Heart left ventricle (tissue), 16 donors: ENCODE data around the gene SNRPA. TPM values are rescaled to one million over a fixed set of nuclear protein-coding genes. Genes with fewer than 3 reads are reported as not detected.
A peak's percentile ranks its signal among the peaks of the same experiment; 100 is the strongest.
"Not testable (repeated sequence)": the region's sequence is repeated elsewhere in the genome, so short reads cannot be mapped to it uniquely, and the experiment has no call there.

ENCODE experiments used
- ATAC-seq, 4 donors: fragments of 200-7000 bp; cut with Tn5 transposase; one replicate each; pipeline ENCODE4 v1.9.1; 2020 to 2022; ENCODE audit warnings: moderate library complexity in 4 of 4, mild to moderate bottlenecking in 3 of 4, moderate number of reproducible peaks in 1 of 4
- DNase-seq, 5 donors: peaks; one replicate each; pipeline ENCODE4 v3.0.0-alpha.2; 2020
- H3K27ac ChIP-seq, 12 donors: fragments of 200-600 bp; sonication (generic) in 4 of 12; one replicate each; pipeline versions ENCODE4 v1.5.0 to v1.8.0; 2016 to 2022; ENCODE audit warnings: mild to moderate bottlenecking in 2 of 12
- H3K27me3 ChIP-seq, 9 donors: fragments of 200-600 bp; sonication (generic) in 2 of 9; one replicate each; pipeline versions ENCODE4 v1.5.1 to v1.8.0; 2016 to 2022; ENCODE audit warnings: mild to moderate bottlenecking in 3 of 9
- H3K36me3 ChIP-seq, 9 donors: fragments of 200-600 bp; sonication (generic) in 2 of 9; one replicate each; pipeline versions ENCODE4 v1.5.0 to v1.8.0; 2018 to 2022; ENCODE audit warnings: mild to moderate bottlenecking in 2 of 9
- H3K4me1 ChIP-seq, 12 donors: fragments of 200-600 bp; sonication (generic) in 4 of 12; one replicate each; pipeline versions ENCODE4 v1.5.0 to v1.8.0; 2016 to 2022; ENCODE audit warnings: mild to moderate bottlenecking in 3 of 12
- H3K4me3 ChIP-seq, 12 donors: fragments of 200-600 bp; sonication (generic) in 4 of 12; one replicate each; pipeline versions ENCODE4 v1.5.0 to v1.8.0; 2017 to 2022; ENCODE audit warnings: mild to moderate bottlenecking in 9 of 12, moderate library complexity in 4 of 12
- H3K9me3 ChIP-seq, 12 donors: fragments of 200-600 bp; sonication (generic) in 4 of 12; one replicate each; pipeline versions ENCODE4 v1.5.0 to v1.8.0; 2016 to 2022; ENCODE audit warnings: mild to moderate bottlenecking in 1 of 12
- POLR2A ChIP-seq, 2 donors: fragments of 450-650 bp; IDR thresholded peaks; one replicate each; pipeline ENCODE4 v1.6.1; 2017; ENCODE audit warnings: antibody characterized with exemption in 2 of 2, mild to moderate bottlenecking in 2 of 2, moderate library complexity in 2 of 2
- WGBS, 4 donors: extraction: QIAGEN DNeasy Blood & Tissue Kit in 2 of 4; methylation state at CpG; one replicate each; pipeline versions ENCODE4 v1.1.5 to v1.1.7; 2013 to 2018; 5-methylcytosine and 5-hydroxymethylcytosine counted together
- intact Hi-C, 10 donors: fragments of 100-400 bp; cut with DNase I; formaldehyde crosslinking; loops; one replicate each; pipeline versions ENCODE4 v1.11.1 to v1.14.2; 2022
- polyA plus RNA-seq, 2 donors: library from polyadenylated mRNA; stranded (reverse); fragments of 200-250 nt; gene quantifications; one replicate each; pipeline ENCODE4 v1.2.3, GENCODE V29; 2013
- total RNA-seq, 9 donors: library from RNA; depleted of rRNA in 2 of 9; stranded (reverse); fragments of >200 nt in 2 of 9; fragmentation: NEBNext Ultra II Directional in 3 of 9; extraction: Animal tissue kit (Norgen Biotek cat#: 25700) in 3 of 9; gene quantifications; one replicate each; pipeline versions ENCODE4 v1.1.0 to v1.2.4, GENCODE V29; 2016 to 2023
- TF ChIP-seq, protein P1 (sequence below), 12 donors: fragments of 200-600 bp; sonication (generic) in 4 of 12; IDR thresholded peaks; one replicate each; pipeline versions ENCODE4 v1.5.0 to v1.8.0; 2018 to 2022; ENCODE audit warnings: antibody characterized with exemption in 12 of 12, mild to moderate bottlenecking in 5 of 12
- donor health status: ischemic (EF 13 %, LVEDD 7.1; RV severe dilation, severe dysfunction).
- donor health status: healthy with polysubstance abuse.
- donor health status: DM: no; HTN: yes; CAD: no.
- donor health status: DM: no; HTN: no; CAD: no.
- donor health status: ischemic (EF 25% LVEDD 6.9; RV normal size, moderate dysfunction).
- donor health status: ischemic (EF 25% LVEDD 5.7; RV mildly dilated, moderate dysfunction).
- donor health status: healthy.
- donor health status: DM: yes; HTN: yes; CAD: no.
- donor health status: ischemic (EF 35%, LVEDD 5.7; RV mildly dilated, moderate dysfunction).
- donor health status: nonischemic (EF 11% LVEDD 7.7; RV severe dilation, severe dysfunction).
- donor health status: DM: yes; HTN: yes; CAD: no.
- donor health status: PGD.
- donor health status: ischemic (EF 29% LVEDD 5.4; RV normal size, mild dysfunction).
- donor health status: nonischemic (EF 23%, LVEDD 6.1; RV moderate dilation, normal function).

SNRPA gene
- total and polyA plus RNA-seq, 11 donors = 22.5 to 50.2 (median 31.6) TPM

DNA sequence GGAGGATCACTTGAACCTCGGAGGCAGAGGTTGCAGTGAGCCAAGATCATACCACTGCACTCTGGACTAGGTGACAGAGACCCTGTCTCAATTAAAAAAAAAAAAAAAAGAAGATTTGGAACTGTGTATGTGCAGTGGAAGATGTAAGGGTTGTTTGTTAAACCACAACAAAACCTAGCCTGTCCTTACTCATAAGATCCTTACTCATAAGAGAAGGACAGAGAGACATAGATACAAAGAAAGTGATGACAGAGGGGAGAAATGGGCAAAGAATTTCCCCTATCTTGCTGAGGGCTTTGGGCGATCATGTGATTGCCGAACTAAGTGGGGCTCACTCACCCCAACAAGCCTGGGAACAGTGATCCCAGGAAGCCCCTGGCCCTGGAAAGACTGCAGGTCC, 26.1 kb upstream of the SNRPA start:
- Histone ChIP-seq H3K4me3 (no peak overlapping the region), H3K27me3 (no peaks in the 10 kb centered on the region), H3K27ac (no peak overlapping the region), H3K9me3 (peaks cover 0 to 3% (median 0%) of the 10 kb centered on the region in 12 donors), H3K4me1 (peaks cover 6 to 37% (median 26%) of the 10 kb centered on the region in 12 donors), H3K36me3 (peaks cover 4 to 70% (median 63%) of the 10 kb centered on the region in 9 donors)
- intact Hi-C loops = no loop called here
- 93 to 96% (median 95%) methylated on average over 3 of the region's 3 CpGs for WGBS, 4 donors
- DNase-seq (peak in 1 of 5 donors; percentile 26), ATAC-seq (no peak)
- no peak for TF ChIP-seq POLR2A (IDR thresholded peaks at IDR 0.05)
- TF ChIP-seq, protein P1, sequence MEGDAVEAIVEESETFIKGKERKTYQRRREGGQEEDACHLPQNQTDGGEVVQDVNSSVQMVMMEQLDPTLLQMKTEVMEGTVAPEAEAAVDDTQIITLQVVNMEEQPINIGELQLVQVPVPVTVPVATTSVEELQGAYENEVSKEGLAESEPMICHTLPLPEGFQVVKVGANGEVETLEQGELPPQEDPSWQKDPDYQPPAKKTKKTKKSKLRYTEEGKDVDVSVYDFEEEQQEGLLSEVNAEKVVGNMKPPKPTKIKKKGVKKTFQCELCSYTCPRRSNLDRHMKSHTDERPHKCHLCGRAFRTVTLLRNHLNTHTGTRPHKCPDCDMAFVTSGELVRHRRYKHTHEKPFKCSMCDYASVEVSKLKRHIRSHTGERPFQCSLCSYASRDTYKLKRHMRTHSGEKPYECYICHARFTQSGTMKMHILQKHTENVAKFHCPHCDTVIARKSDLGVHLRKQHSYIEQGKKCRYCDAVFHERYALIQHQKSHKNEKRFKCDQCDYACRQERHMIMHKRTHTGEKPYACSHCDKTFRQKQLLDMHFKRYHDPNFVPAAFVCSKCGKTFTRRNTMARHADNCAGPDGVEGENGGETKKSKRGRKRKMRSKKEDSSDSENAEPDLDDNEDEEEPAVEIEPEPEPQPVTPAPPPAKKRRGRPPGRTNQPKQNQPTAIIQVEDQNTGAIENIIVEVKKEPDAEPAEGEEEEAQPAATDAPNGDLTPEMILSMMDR (IDR thresholded peaks at IDR 0.05) = no peak

DNA sequence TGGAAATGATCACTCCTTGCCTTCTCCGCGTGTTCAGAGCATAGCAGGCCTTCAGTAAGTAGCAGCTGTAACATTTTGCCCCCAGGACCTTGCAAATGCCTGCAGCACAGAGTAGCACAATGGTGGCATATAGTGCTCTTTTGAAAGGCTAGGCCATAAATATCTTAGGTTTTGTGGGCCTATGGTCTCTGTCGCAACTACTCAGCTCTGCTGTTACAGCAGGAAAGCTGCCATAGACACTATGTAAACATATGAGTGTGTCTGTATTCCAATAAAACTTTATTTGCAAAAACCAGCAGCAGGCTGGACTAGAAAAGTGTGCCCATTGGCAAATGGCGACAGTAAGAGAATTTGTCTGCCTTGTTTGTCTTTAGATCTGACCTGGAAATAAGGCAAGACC, 24.7 kb upstream of the SNRPA start:
- WGBS, 4 donors = 92 to 99% (median 98%) methylated on average over 4 of the region's 4 CpGs
- peaks cover 4 to 23% (median 12%) of the 10 kb centered on the region in 12 donors for H3K4me1 ChIP-seq
- H3K27ac ChIP-seq = no peak overlapping the region
- no peak for DNase-seq
- intact Hi-C loops = no loop called here
- H3K9me3 ChIP-seq = peaks cover 0 to 3% (median 0%) of the 10 kb centered on the region in 12 donors
- H3K4me3 ChIP-seq = no peak overlapping the region
- TF ChIP-seq, protein P1 (IDR thresholded peaks at IDR 0.05) = no peak
- TF ChIP-seq POLR2A (IDR thresholded peaks at IDR 0.05) = no peak
- no peaks in the 10 kb centered on the region for H3K27me3 ChIP-seq
- no peak for ATAC-seq
- H3K36me3 ChIP-seq = peaks cover 4 to 84% (median 77%) of the 10 kb centered on the region in 9 donors

DNA sequence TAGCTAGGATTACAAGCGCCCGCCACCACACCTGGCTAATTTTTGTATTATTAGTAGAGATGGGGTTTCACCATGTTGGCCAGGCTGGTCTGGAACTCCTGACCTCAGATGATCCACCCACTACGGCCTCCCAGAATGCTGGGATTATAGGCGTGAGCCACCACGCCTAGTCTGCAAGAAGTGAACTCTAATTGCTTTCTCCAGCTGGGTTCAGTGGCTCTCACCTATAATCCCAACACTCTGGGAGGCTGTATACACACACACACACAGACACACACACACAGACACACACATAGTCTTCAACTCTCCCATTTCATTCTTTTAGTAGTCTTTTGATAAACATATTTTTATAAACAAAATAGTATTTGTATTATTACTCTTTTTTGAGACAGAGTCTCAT, 20.9 kb upstream of the SNRPA start:
- H3K4me1 ChIP-seq, H3K4me3 ChIP-seq, H3K27ac ChIP-seq, ATAC-seq, H3K9me3 ChIP-seq, DNase-seq, H3K27me3 ChIP-seq, intact Hi-C loops: not testable (repeated sequence)
- WGBS, 4 donors = 90 to 98% (median 96%) methylated on average over 5 of the region's 5 CpGs
- H3K36me3 ChIP-seq = peaks cover 6 to 100% (median 97%) of the 10 kb centered on the region in 9 donors

DNA sequence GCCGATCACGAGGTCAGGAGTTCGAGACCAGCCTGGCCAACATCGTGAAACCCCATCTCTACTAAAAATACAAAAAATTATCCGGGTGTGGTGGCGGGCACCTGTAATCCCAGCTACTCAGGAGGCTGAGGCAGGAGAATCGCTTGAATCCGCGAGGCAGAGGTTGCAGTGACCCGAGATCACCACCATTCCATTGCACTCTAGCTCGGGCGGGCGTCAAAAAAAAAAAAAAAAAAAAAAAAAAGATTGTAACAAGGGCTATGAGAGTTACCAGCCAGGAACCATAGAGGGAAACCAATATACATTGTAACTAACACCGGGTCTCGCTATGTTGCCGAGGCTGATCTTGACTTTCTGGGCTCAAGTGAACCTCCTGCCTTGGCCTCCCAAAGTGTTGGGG, 18.7 kb upstream of the SNRPA start:
- H3K4me1 ChIP-seq, ATAC-seq, DNase-seq, H3K9me3 ChIP-seq, H3K27me3 ChIP-seq, intact Hi-C loops, H3K27ac ChIP-seq, H3K4me3 ChIP-seq: not testable (repeated sequence)
- peaks cover 2 to 100% (median 97%) of the 10 kb centered on the region in 9 donors for H3K36me3 ChIP-seq
- 95 to 97% (median 96%) methylated on average over 16 of the region's 16 CpGs for WGBS, 4 donors

DNA sequence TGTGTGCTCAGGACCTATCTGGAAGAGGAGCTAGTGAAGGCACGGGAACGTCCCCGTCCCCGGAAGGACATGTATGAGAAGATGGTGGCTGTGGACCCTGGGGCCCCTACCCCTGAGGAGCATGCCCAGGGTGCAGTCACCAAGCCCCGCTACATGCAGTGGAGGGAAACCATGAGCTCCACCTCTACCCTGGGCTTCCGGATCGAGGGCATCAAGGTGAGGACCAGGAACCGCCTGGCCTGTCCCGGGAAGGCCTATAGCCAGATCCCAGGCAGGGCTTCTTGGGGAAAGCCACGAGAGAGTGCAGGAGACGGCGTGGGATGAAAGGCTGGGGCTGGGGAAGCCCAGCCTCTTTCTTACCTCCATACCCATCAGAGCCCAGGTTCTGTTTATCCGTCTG, 17.9 kb upstream of the SNRPA start:
- Histone ChIP-seq H3K4me3 (no peak overlapping the region), H3K36me3 (peaks cover 2 to 100% (median 96%) of the 10 kb centered on the region in 9 donors), H3K4me1 (no peaks in the 10 kb centered on the region), H3K27ac (no peak overlapping the region), H3K9me3 (no peaks in the 10 kb centered on the region), H3K27me3 (no peaks in the 10 kb centered on the region)
- 90 to 94% (median 93%) methylated on average over 13 of the region's 13 CpGs for WGBS, 4 donors
- TF ChIP-seq POLR2A (IDR thresholded peaks at IDR 0.05) = no peak
- TF ChIP-seq, protein P1 (IDR thresholded peaks at IDR 0.05) = no peak
- DNase-seq = no peak
- ATAC-seq = no peak
- intact Hi-C loops = no loop called here
